ENCODE results near the gene PKN2.

GRCh38 chr1:88648706-88649105 lies 35.4 kb upstream of the PKN2 start:
- TF ChIP-seq CTCF (IDR thresholded peaks at IDR 0.05; ENCODE audit: insufficient read depth, low read depth, low read length) (no peak), EZH2 (IDR thresholded peaks at IDR 0.05; ENCODE audit: insufficient read depth, low read length) (no peak)

Data from astrocyte (in vitro differentiated cells and primary cell).